ENCODE data around the gene ADAMTS6.

GRCh38 chr5:65132386-65132785 lies 349.3 kb downstream of the ADAMTS6 start:
- TF ChIP-seq CTCF (IDR thresholded peaks at IDR 0.05; ENCODE audit: low read depth, low read length, poor library complexity, severe bottlenecking) (no peak), EZH2phosphoT487 (IDR thresholded peaks at IDR 0.05; ENCODE audit: borderline replicate concordance, low read length) (no peak)
